HFFc6 (cell line): ENCODE results near the gene MASP1. TPM values are rescaled to one million over a fixed set of nuclear protein-coding genes. Genes with fewer than 3 reads are reported as not detected.

Experiments
- DNase-seq: peaks from one replicate; pipeline ENCODE4 v3.0.0-alpha.2; 2018
- H3K27ac Mint-ChIP-seq: 2 replicates; pipeline ENCODE4 v1.8.0; 2020; ENCODE audit warnings: mild to moderate bottlenecking, mixed read lengths
- H3K27me3 Mint-ChIP-seq: 2 replicates; pipeline ENCODE4 v1.8.0; 2021; ENCODE audit warnings: mild to moderate bottlenecking, moderate library complexity, mixed read lengths; ENCODE audit not compliant: insufficient read depth
- H3K36me3 Mint-ChIP-seq: 2 replicates; pipeline ENCODE4 v1.8.0; 2021; ENCODE audit warnings: low read depth, mixed read lengths
- H3K4me1 Mint-ChIP-seq: 2 replicates; pipeline ENCODE4 v1.8.0; 2020; ENCODE audit warnings: low read depth, mixed read lengths
- H3K4me3 Mint-ChIP-seq: 2 replicates; pipeline ENCODE4 v1.8.0; 2020; ENCODE audit warnings: mild to moderate bottlenecking, moderate library complexity, mixed read lengths
- H3K9me3 Mint-ChIP-seq: 2 replicates; pipeline ENCODE4 v1.8.0; 2020; ENCODE audit warnings: mild to moderate bottlenecking, mixed read lengths
- CTCF ChIP-seq: fragments of 200-600 bp; sonication (generic); IDR thresholded peaks from 2 replicates; pipeline ENCODE4 v1.5.0; 2021; ENCODE audit warnings: antibody characterized with exemption, mild to moderate bottlenecking
- total RNA-seq, 6 experiments: library from RNA; stranded (reverse); fragmentation: NEBNext Ultra II Directional; extraction: Animal tissue kit (Norgen Biotek cat#: 25700); gene quantifications; 2 replicates in 1 of 6; 3 replicates in 5 of 6; pipeline ENCODE4 v1.2.3, GENCODE V29; 2021

MASP1 gene
- total RNA-seq, 6 experiments from 2014 or later, result 31.5 to 133 (median 101) TPM

GRCh38 chr3:187274315-187274976 lies 17.1 kb downstream of the MASP1 start:
- peaks cover 1% of the 10 kb centered on the region; the same call in 1 of the 2 replicates for H3K4me1 Mint-ChIP-seq
- H3K9me3 Mint-ChIP-seq, result peaks cover 17% of the 10 kb centered on the region
- H3K27ac Mint-ChIP-seq, result no peak overlapping the region
- peaks cover 5% of the 10 kb centered on the region; the same call in 1 of the 2 replicates for H3K27me3 Mint-ChIP-seq
- no peak for DNase-seq
- peaks cover 60% of the 10 kb centered on the region for H3K36me3 Mint-ChIP-seq
- no peak for TF ChIP-seq CTCF
- no peak overlapping the region for H3K4me3 Mint-ChIP-seq

- no peak for TF ChIP-seq CTCF
- peaks cover 5% of the 10 kb centered on the region; the same call in 1 of the 2 replicates for H3K27me3 Mint-ChIP-seq
- H3K27ac Mint-ChIP-seq, result no peak overlapping the region
- H3K9me3 Mint-ChIP-seq, result peaks cover 28% of the 10 kb centered on the region
- peaks cover 10% of the 10 kb centered on the region for H3K4me1 Mint-ChIP-seq
- DNase-seq, result no peak
- peaks cover 68% of the 10 kb centered on the region for H3K36me3 Mint-ChIP-seq
- no peak overlapping the region for H3K4me3 Mint-ChIP-seq
These were observed 20.0 kb downstream of the MASP1 start for GRCh38 chr3:187271582-187271981.

- Mint-ChIP-seq H3K9me3 (peaks cover 28% of the 10 kb centered on the region), H3K4me1 (peaks cover 31% of the 10 kb centered on the region), H3K27ac (no peak overlapping the region), H3K4me3 (no peak overlapping the region), H3K27me3 (peaks cover 5% of the 10 kb centered on the region), H3K36me3 (peaks cover 66% of the 10 kb centered on the region)
- TF ChIP-seq CTCF, result no peak
- DNase-seq, result no peak
These were observed 22.1 kb downstream of the MASP1 start for GRCh38 chr3:187269486-187269885.

GRCh38 chr3:187267306-187267705 lies 24.2 kb downstream of the MASP1 start:
- DNase-seq, result no peak
- peak overlapping the region; percentile 27; the same call in 1 of the 2 replicates for H3K27ac Mint-ChIP-seq
- H3K4me3 Mint-ChIP-seq, result no peak overlapping the region
- no peak for TF ChIP-seq CTCF
- peaks cover 53% of the 10 kb centered on the region for H3K4me1 Mint-ChIP-seq
- H3K27me3 Mint-ChIP-seq, result peaks cover 5% of the 10 kb centered on the region
- H3K36me3 Mint-ChIP-seq, result peaks cover 58% of the 10 kb centered on the region
- peaks cover 28% of the 10 kb centered on the region for H3K9me3 Mint-ChIP-seq

- peaks cover 59% of the 10 kb centered on the region for H3K4me1 Mint-ChIP-seq
- H3K27ac Mint-ChIP-seq, result peak overlapping the region; percentile 91; the same call in 1 of the 2 replicates
- peaks cover 58% of the 10 kb centered on the region for H3K36me3 Mint-ChIP-seq
- TF ChIP-seq CTCF, result no peak
- H3K27me3 Mint-ChIP-seq, result peaks cover 5% of the 10 kb centered on the region
- DNase-seq, result no peak
- peaks cover 32% of the 10 kb centered on the region for H3K9me3 Mint-ChIP-seq
- H3K4me3 Mint-ChIP-seq, result no peak overlapping the region
These were observed 24.8 kb downstream of the MASP1 start for GRCh38 chr3:187266691-187267090.
